HepG2 (cell line): ENCODE measurements around the gene MEF2B. TPM values are rescaled to one million over a fixed set of nuclear protein-coding genes. Genes with fewer than 3 reads are reported as not detected.

Experiments
- GFI1 ChIP-seq: sonication (generic); formaldehyde crosslinking; IDR thresholded peaks from 2 replicates; pipeline ENCODE4 v1.5.0; 2020; ENCODE audit warnings: missing genetic modification reagents, mild to moderate bottlenecking, borderline replicate concordance
- GTF2F1 ChIP-seq: fragments of 150-350 bp; IDR thresholded peaks from 2 replicates; pipeline ENCODE4 v1.6.1; 2014; ENCODE audit warnings: low read length
- HINFP ChIP-seq: sonication (generic); formaldehyde crosslinking; IDR thresholded peaks from 2 replicates; pipeline ENCODE4 v1.4.0; 2020; ENCODE audit warnings: low read depth, mild to moderate bottlenecking, missing genetic modification reagents
- HNRNPH1 ChIP-seq: fragments of 200-400 bp; formaldehyde crosslinking; optimal IDR thresholded peaks from 2 replicates; pipeline ENCODE3; 2017; ENCODE audit warnings: mild to moderate bottlenecking, low read depth, low read length
- IRF2 ChIP-seq: IDR thresholded peaks from 2 replicates; pipeline ENCODE4 v1.6.1; 2018; ENCODE audit warnings: missing genetic modification reagents, missing compliant biosample characterization
- MLX ChIP-seq: IDR thresholded peaks from 2 replicates; pipeline ENCODE4 v1.6.1; 2016
- MXD3 ChIP-seq: IDR thresholded peaks from 2 replicates; pipeline ENCODE4 v1.6.1; 2016; ENCODE audit warnings: mild to moderate bottlenecking, missing biosample characterization, missing genetic modification reagents
- PRDM4 ChIP-seq: sonication (generic); formaldehyde crosslinking; IDR thresholded peaks from 2 replicates; pipeline ENCODE4 v1.9.0; 2021; ENCODE audit warnings: missing genetic modification reagents, borderline replicate concordance
- SMAD3 ChIP-seq: sonication (generic); formaldehyde crosslinking; IDR thresholded peaks from 2 replicates; pipeline ENCODE4 v1.4.0; 2020; ENCODE audit warnings: missing genetic modification reagents
- YY1 ChIP-seq: IDR thresholded peaks from 2 replicates; pipeline ENCODE4 v1.6.1; 2011; ENCODE audit warnings: low read length, low read depth, moderate library complexity, mild to moderate bottlenecking; ENCODE audit not compliant: insufficient read depth, insufficient replicate concordance
- ZNF407 ChIP-seq: sonication (generic); formaldehyde crosslinking; IDR thresholded peaks from one replicate; pipeline ENCODE4 v1.5.1; 2020; ENCODE audit warnings: mild to moderate bottlenecking, missing genetic modification reagents; ENCODE audit errors: not compliant biosample characterization
- ZNF44 ChIP-seq: sonication (generic); formaldehyde crosslinking; IDR thresholded peaks from 2 replicates; pipeline ENCODE4 v1.5.1; 2020; ENCODE audit warnings: mild to moderate bottlenecking, missing genetic modification reagents
- polyA plus RNA-seq, 8 experiments: library from polyadenylated mRNA; depleted of rRNA in 3 of 8; stranded (reverse) in 7 of 8; unstranded in 1 of 8; fragments of >200 nt; fragmentation: Illumina TruSeq in 4 of 8; extraction: Trizol in 4 of 8; gene quantifications; 2 replicates each; pipeline versions ENCODE4 v1.2.1 to v1.2.3, GENCODE V29; 2011 to 2016; ENCODE audit warnings: low read depth in 4 of 8, missing spikeins in 1 of 8, mixed read lengths in 1 of 8; ENCODE audit not compliant: insufficient read depth in 1 of 8
- total RNA-seq, 5 experiments: library from RNA; depleted of rRNA; stranded (reverse); fragments of >200 nt; fragmentation: Illumina TruSeq; extraction: Trizol; gene quantifications; 2 replicates each; pipeline ENCODE4 v1.2.3, GENCODE V29; 2016; ENCODE audit warnings: low read depth in 1 of 5

MEF2B gene
- total and polyA plus RNA-seq, 2 of the 13 experiments (the other 11 are each of a cell fraction or from before 2014, with no cell fraction given): 1.2 to 1.7 TPM

GRCh38 chr19:19192078-19192882 lies 22.2 kb upstream of the MEF2B start, which contains the start of the genes BORCS8 and RFXANK (continued):
- TF ChIP-seq ZNF407 (CRISPR knock-in tag): no peak
- peak; percentile 56; the same call in 1 of the 2 replicates for TF ChIP-seq SMAD3 (CRISPR knock-in tag)
- no peak for TF ChIP-seq HNRNPH1
- 0 out of 2 replicates have a peak, but pooled peaks have one; percentile 48 for TF ChIP-seq HINFP (CRISPR knock-in tag)
- TF ChIP-seq IRF2 (CRISPR knock-in tag): peak; percentile 79
- no peak for TF ChIP-seq MLX
- TF ChIP-seq GTF2F1: no peak
- peak; percentile 61; the same call in 1 of the 2 replicates for TF ChIP-seq MXD3 (CRISPR knock-in tag)
- no peak for TF ChIP-seq ZNF44
- 0 out of 2 replicates have a peak, but pooled peaks have one; percentile 27 for TF ChIP-seq GFI1 (CRISPR knock-in tag)
- no peak for TF ChIP-seq PRDM4 (CRISPR knock-in tag)
- peak; percentile 83 for TF ChIP-seq YY1
